GM12864 (cell line): ENCODE results near the gene KCTD19.
A peak's percentile ranks its signal among the peaks of the same experiment; 100 is the strongest.

Source experiments
- DNase-seq: peaks from one replicate; pipeline ENCODE4 v3.0.0-alpha.2; 2011; ENCODE audit warnings: low read depth
- H3K4me3 ChIP-seq: 2 replicates; pipeline ENCODE4 v1.5.1; 2011; ENCODE audit warnings: mild to moderate bottlenecking, low read depth, low read length, control low read depth
- TF ChIP-seq, protein P1 (sequence below): IDR thresholded peaks from 2 replicates; pipeline ENCODE4 v1.5.1; 2011; ENCODE audit warnings: low read depth, mild to moderate bottlenecking, moderate library complexity, low read length, control low read depth, inconsistent platforms; ENCODE audit errors: missing control alignments

Gene KCTD19

GRCh38 chr16:67341250-67341649, 14.7 kb upstream of the KCTD19 start:
- H3K4me3 ChIP-seq: no peak overlapping the region
- TF ChIP-seq, protein P1, sequence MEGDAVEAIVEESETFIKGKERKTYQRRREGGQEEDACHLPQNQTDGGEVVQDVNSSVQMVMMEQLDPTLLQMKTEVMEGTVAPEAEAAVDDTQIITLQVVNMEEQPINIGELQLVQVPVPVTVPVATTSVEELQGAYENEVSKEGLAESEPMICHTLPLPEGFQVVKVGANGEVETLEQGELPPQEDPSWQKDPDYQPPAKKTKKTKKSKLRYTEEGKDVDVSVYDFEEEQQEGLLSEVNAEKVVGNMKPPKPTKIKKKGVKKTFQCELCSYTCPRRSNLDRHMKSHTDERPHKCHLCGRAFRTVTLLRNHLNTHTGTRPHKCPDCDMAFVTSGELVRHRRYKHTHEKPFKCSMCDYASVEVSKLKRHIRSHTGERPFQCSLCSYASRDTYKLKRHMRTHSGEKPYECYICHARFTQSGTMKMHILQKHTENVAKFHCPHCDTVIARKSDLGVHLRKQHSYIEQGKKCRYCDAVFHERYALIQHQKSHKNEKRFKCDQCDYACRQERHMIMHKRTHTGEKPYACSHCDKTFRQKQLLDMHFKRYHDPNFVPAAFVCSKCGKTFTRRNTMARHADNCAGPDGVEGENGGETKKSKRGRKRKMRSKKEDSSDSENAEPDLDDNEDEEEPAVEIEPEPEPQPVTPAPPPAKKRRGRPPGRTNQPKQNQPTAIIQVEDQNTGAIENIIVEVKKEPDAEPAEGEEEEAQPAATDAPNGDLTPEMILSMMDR: no peak
- DNase-seq: no peak

GRCh38 chr16:67339453-67339852, 12.9 kb upstream of the KCTD19 start:
- H3K4me3 ChIP-seq: no peak overlapping the region
- DNase-seq: no peak
- TF ChIP-seq, protein P1: peak; percentile 22

- TF ChIP-seq, protein P1: no peak
- no peak for DNase-seq
- H3K4me3 ChIP-seq: no peak overlapping the region
Observed at GRCh38 chr16:67336648-67337047, 10.1 kb upstream of the KCTD19 start.

- H3K4me3 ChIP-seq: no peak overlapping the region
- TF ChIP-seq, protein P1: no peak
- no peak for DNase-seq
Observed at GRCh38 chr16:67336116-67336515, 9.6 kb upstream of the KCTD19 start.

DNA sequence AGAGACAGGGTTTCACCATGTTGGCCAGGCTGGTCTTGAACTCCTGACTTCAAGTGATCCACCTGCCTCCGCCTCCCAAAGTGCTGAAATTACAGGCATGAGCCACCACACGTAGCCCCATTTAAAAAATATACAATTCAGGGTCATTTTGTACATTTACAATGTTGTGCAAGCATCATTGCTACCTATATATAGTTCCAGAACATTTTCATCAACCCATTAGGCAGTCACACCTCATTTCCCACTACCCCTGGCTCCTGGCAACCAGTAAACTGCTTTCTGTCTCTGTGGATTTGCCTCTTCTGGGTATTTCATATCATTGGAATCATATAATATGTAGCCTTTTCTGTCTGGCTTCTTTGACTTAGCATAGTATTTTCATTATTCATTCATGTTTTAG, 6.8 kb upstream of the KCTD19 start:
- TF ChIP-seq, protein P1: no peak
- no peak overlapping the region for H3K4me3 ChIP-seq
- no peak for DNase-seq

- DNase-seq: no peak
- TF ChIP-seq, protein P1: no peak
- no peak overlapping the region for H3K4me3 ChIP-seq
Observed at GRCh38 chr16:67329901-67330300, 3.4 kb upstream of the KCTD19 start.

DNA sequence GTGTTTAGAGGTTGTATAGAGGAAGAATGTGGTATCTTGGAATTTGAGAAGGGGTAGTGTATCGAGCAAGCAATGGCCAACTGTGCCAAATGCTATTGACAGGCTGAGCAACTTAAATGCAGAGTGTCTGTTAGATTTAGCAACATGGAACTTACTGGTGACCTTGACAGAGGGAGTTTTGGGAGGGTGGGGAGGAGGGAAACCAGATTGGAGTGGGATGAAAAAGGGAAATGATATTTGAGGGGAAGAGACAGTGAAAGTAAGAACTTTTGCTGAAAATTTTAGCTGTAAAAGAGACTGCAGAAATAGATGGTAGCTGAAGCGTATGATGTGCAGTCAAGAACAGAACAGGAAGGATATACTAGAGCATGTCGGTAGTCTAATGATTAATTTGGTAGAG, 1.2 kb upstream of the KCTD19 start:
- H3K4me3 ChIP-seq: no peak overlapping the region
- TF ChIP-seq, protein P1: no peak
- DNase-seq: no peak
